Effector memory CD4-positive, alpha-beta T cell (primary cell): Measurements from ENCODE around the gene RGN.
"Not testable (repeated sequence)": the region's sequence is repeated elsewhere in the genome, so short reads cannot be mapped to it uniquely, and the experiment has no call there.

Experiments used
- DNase-seq, 3 donors: peaks; one replicate each; pipeline ENCODE4 v3.0.0-alpha.2; 2020
- H3K27ac ChIP-seq: 2 replicates; pipeline ENCODE4 v1.7.0; 2013; ENCODE audit warnings: mild to moderate bottlenecking, low read length, moderate library complexity; ENCODE audit not compliant: insufficient read depth, poor library complexity, severe bottlenecking
- H3K27me3 ChIP-seq: replicated peaks from 2 replicates; pipeline ENCODE4 v1.7.0; 2013; ENCODE audit warnings: mild to moderate bottlenecking, low read length; ENCODE audit not compliant: insufficient read depth, control insufficient read depth, poor library complexity, severe bottlenecking
- H3K36me3 ChIP-seq: 2 replicates; pipeline ENCODE4 v1.7.0; 2013; ENCODE audit warnings: mild to moderate bottlenecking, low read length, moderate library complexity; ENCODE audit not compliant: control insufficient read depth, insufficient read depth
- H3K4me1 ChIP-seq: 2 replicates; pipeline ENCODE4 v1.7.0; 2013; ENCODE audit warnings: low read length, mild to moderate bottlenecking; ENCODE audit not compliant: control insufficient read depth, insufficient read depth, poor library complexity, severe bottlenecking
- H3K4me3 ChIP-seq: 2 replicates; pipeline ENCODE4 v1.7.0; 2013; ENCODE audit warnings: low read length, low read depth, mild to moderate bottlenecking; ENCODE audit not compliant: insufficient read depth, poor library complexity, severe bottlenecking
- H3K9me3 ChIP-seq: 2 replicates; pipeline ENCODE4 v1.7.0; 2013; ENCODE audit warnings: mild to moderate bottlenecking, low read length, moderate library complexity; ENCODE audit not compliant: control insufficient read depth

RGN gene

GRCh38 chrX:47112316-47112954 is 34.2 kb downstream of the RGN start:
- no peak for DNase-seq
- H3K27ac ChIP-seq = no peak overlapping the region
- H3K9me3 ChIP-seq = no peaks in the 10 kb centered on the region
- no peaks in the 10 kb centered on the region for H3K27me3 ChIP-seq
- no peaks in the 10 kb centered on the region for H3K4me1 ChIP-seq
- H3K4me3 ChIP-seq = no peak overlapping the region
- H3K36me3 ChIP-seq = no peaks in the 10 kb centered on the region

GRCh38 chrX:47116551-47117110 is 38.4 kb downstream of the RGN start:
- H3K9me3 ChIP-seq, H3K36me3 ChIP-seq, H3K4me3 ChIP-seq, H3K4me1 ChIP-seq, H3K27ac ChIP-seq, H3K27me3 ChIP-seq, DNase-seq: not testable (repeated sequence)

- not testable (repeated sequence) for H3K9me3 ChIP-seq, H3K36me3 ChIP-seq, H3K27me3 ChIP-seq, DNase-seq, H3K4me3 ChIP-seq, H3K4me1 ChIP-seq, H3K27ac ChIP-seq
Measured at GRCh38 chrX:47124466-47124865, 46.2 kb downstream of the RGN start.

- H3K4me3 ChIP-seq = peak overlapping the region; percentile 59
- H3K36me3 ChIP-seq = no peaks in the 10 kb centered on the region
- no peaks in the 10 kb centered on the region for H3K9me3 ChIP-seq
- peak; percentile 69 to 84 (median 82) for DNase-seq
- H3K4me1 ChIP-seq = no peaks in the 10 kb centered on the region
- H3K27ac ChIP-seq = peak overlapping the region; percentile 60
- H3K27me3 ChIP-seq = no peaks in the 10 kb centered on the region
Measured at GRCh38 chrX:47129157-47129898, 51.1 kb downstream of the RGN start.

- no peak for DNase-seq
Measured at GRCh38 chrX:47129899-47130358, 51.7 kb downstream of the RGN start.

GRCh38 chrX:47133493-47133892 is 55.2 kb downstream of the RGN start:
- no peak overlapping the region for H3K27ac ChIP-seq
- H3K36me3 ChIP-seq = no peaks in the 10 kb centered on the region
- no peaks in the 10 kb centered on the region for H3K9me3 ChIP-seq
- H3K27me3 ChIP-seq = no peaks in the 10 kb centered on the region
- DNase-seq = no peak
- no peaks in the 10 kb centered on the region for H3K4me1 ChIP-seq
- H3K4me3 ChIP-seq = no peak overlapping the region

More at GRCh38 chrX:47129899-47130358, 51.7 kb downstream of the RGN start:
- Histone ChIP-seq H3K27ac (peak overlapping the region; percentile 60), H3K4me1 (no peaks in the 10 kb centered on the region), H3K9me3 (no peaks in the 10 kb centered on the region), H3K36me3 (no peaks in the 10 kb centered on the region), H3K4me3 (peak overlapping the region; percentile 59), H3K27me3 (no peaks in the 10 kb centered on the region)

- not testable (repeated sequence) for H3K36me3 ChIP-seq, H3K4me1 ChIP-seq, H3K27ac ChIP-seq, DNase-seq, H3K27me3 ChIP-seq, H3K9me3 ChIP-seq, H3K4me3 ChIP-seq
Measured at GRCh38 chrX:47135650-47136049, 57.4 kb downstream of the RGN start.

GRCh38 chrX:47138171-47138570 is 59.9 kb downstream of the RGN start:
- H3K27ac ChIP-seq = no peak overlapping the region
- no peaks in the 10 kb centered on the region for H3K4me1 ChIP-seq
- DNase-seq = no peak
- H3K9me3 ChIP-seq = no peaks in the 10 kb centered on the region
- H3K36me3 ChIP-seq = no peaks in the 10 kb centered on the region
- no peaks in the 10 kb centered on the region for H3K27me3 ChIP-seq
- H3K4me3 ChIP-seq = no peak overlapping the region
